Central memory CD8-positive, alpha-beta T cell (primary cell): Measurements from ENCODE around the gene PGD.
"Not testable (repeated sequence)": the region's sequence is repeated elsewhere in the genome, so short reads cannot be mapped to it uniquely, and the experiment has no call there.

Experiments used
- ATAC-seq: fragments of 150-1000 bp; cut with Tn5 transposase; replicated peaks from 2 replicates; pipeline ENCODE4 v1.10.0; 2022; ENCODE audit warnings: mild to moderate bottlenecking, moderate FRiP score, moderate number of reproducible peaks; ENCODE audit not compliant: poor library complexity, severe bottlenecking; ENCODE audit errors: extremely low read depth
- DNase-seq, 2 donors: peaks; one replicate each; pipeline ENCODE4 v3.0.0; 2021; ENCODE audit warnings: low spot score in 2 of 2
- H3K27ac Mint-ChIP-seq: one replicate; pipeline ENCODE4 v1.8.0; 2022; ENCODE audit warnings: low read depth, mild to moderate bottlenecking, moderate library complexity, mixed read lengths
- H3K27me3 Mint-ChIP-seq: one replicate; pipeline ENCODE4 v1.8.0; 2022; ENCODE audit warnings: mixed read lengths
- H3K36me3 Mint-ChIP-seq: one replicate; pipeline ENCODE4 v1.8.0; 2022; ENCODE audit warnings: mild to moderate bottlenecking, moderate library complexity, mixed read lengths; ENCODE audit not compliant: insufficient read depth
- H3K4me1 Mint-ChIP-seq: one replicate; pipeline ENCODE4 v1.8.0; 2022; ENCODE audit warnings: mixed read lengths
- H3K4me3 Mint-ChIP-seq: one replicate; pipeline ENCODE4 v1.8.0; 2022; ENCODE audit warnings: mild to moderate bottlenecking, moderate library complexity, mixed read lengths
- H3K9me3 Mint-ChIP-seq: one replicate; pipeline ENCODE4 v1.8.0; 2022; ENCODE audit warnings: mixed read lengths

PGD gene

GRCh38 chr1:10398734-10399443 is at the start of gene PGD:
TSS of gene PGD (plus strand) at chr1:10399064. CDS start at chr1:10399118, 54 bp downstream.
- ATAC-seq = peak; percentile 99
- peak; percentile 91 to 94 for DNase-seq
- Mint-ChIP-seq H3K27ac (peak within 1 kb of the TSS; percentile 61), H3K4me1 (peaks cover 11% of the 10 kb centered on the region), H3K9me3 (no peaks in the 10 kb centered on the region), H3K36me3 (peaks cover 18% of the 10 kb centered on the region), H3K27me3 (no peaks in the 10 kb centered on the region), H3K4me3 (peak within 1 kb of the TSS; percentile 90)

GRCh38 chr1:10353282-10353681 is 45.6 kb upstream of the PGD start:
- Mint-ChIP-seq H3K4me1 (no peaks in the 10 kb centered on the region), H3K36me3 (peaks cover 27% of the 10 kb centered on the region), H3K9me3 (no peaks in the 10 kb centered on the region), H3K27ac (no peak overlapping the region), H3K27me3 (no peaks in the 10 kb centered on the region), H3K4me3 (no peak overlapping the region)
- ATAC-seq (no peak), DNase-seq (no peak)

- Mint-ChIP-seq H3K9me3 (no peaks in the 10 kb centered on the region), H3K27me3 (no peaks in the 10 kb centered on the region), H3K36me3 (peaks cover 28% of the 10 kb centered on the region), H3K27ac (no peak overlapping the region), H3K4me1 (no peaks in the 10 kb centered on the region), H3K4me3 (no peak overlapping the region)
- ATAC-seq (no peak), DNase-seq (no peak)
These were observed 45.2 kb upstream of the PGD start for GRCh38 chr1:10353693-10354092.

- H3K4me3 Mint-ChIP-seq = no peak overlapping the region
- H3K27me3 Mint-ChIP-seq = no peaks in the 10 kb centered on the region
- H3K9me3 Mint-ChIP-seq = no peaks in the 10 kb centered on the region
- H3K27ac Mint-ChIP-seq = no peak overlapping the region
- ATAC-seq (no peak), DNase-seq (no peak)
- H3K4me1 Mint-ChIP-seq = no peaks in the 10 kb centered on the region
- H3K36me3 Mint-ChIP-seq = peaks cover 17% of the 10 kb centered on the region
These were observed 38.8 kb upstream of the PGD start for GRCh38 chr1:10360045-10360444.

- no peak overlapping the region for H3K4me3 Mint-ChIP-seq
- ATAC-seq (no peak), DNase-seq (no peak)
- H3K27me3 Mint-ChIP-seq = no peaks in the 10 kb centered on the region
- no peaks in the 10 kb centered on the region for H3K9me3 Mint-ChIP-seq
- H3K36me3 Mint-ChIP-seq = peaks cover 19% of the 10 kb centered on the region
- H3K4me1 Mint-ChIP-seq = no peaks in the 10 kb centered on the region
- no peak overlapping the region for H3K27ac Mint-ChIP-seq
These were observed 37.3 kb upstream of the PGD start for GRCh38 chr1:10361515-10361914.

- Mint-ChIP-seq H3K27me3 (no peaks in the 10 kb centered on the region), H3K4me3 (no peak overlapping the region), H3K4me1 (no peaks in the 10 kb centered on the region), H3K36me3 (peaks cover 18% of the 10 kb centered on the region), H3K9me3 (no peaks in the 10 kb centered on the region), H3K27ac (no peak overlapping the region)
- no peak for DNase-seq
- no peak for ATAC-seq
These were observed 30.7 kb upstream of the PGD start for GRCh38 chr1:10368194-10368593.

GRCh38 chr1:10374442-10374860 is 24.4 kb upstream of the PGD start:
- DNase-seq (no peak), ATAC-seq (no peak)
- Mint-ChIP-seq H3K27ac (no peak overlapping the region), H3K36me3 (peaks cover 16% of the 10 kb centered on the region), H3K9me3 (no peaks in the 10 kb centered on the region), H3K4me1 (no peaks in the 10 kb centered on the region), H3K4me3 (no peak overlapping the region), H3K27me3 (no peaks in the 10 kb centered on the region)

- not testable (repeated sequence) for ATAC-seq, DNase-seq
These were observed 21.4 kb upstream of the PGD start for GRCh38 chr1:10377365-10378029.

GRCh38 chr1:10378081-10378841 is 20.6 kb upstream of the PGD start:
- ATAC-seq (no peak), DNase-seq (no peak)
- H3K36me3 Mint-ChIP-seq = peaks cover 15% of the 10 kb centered on the region
- no peaks in the 10 kb centered on the region for H3K4me1 Mint-ChIP-seq
- no peaks in the 10 kb centered on the region for H3K27me3 Mint-ChIP-seq
- H3K9me3 Mint-ChIP-seq = no peaks in the 10 kb centered on the region
- no peak overlapping the region for H3K4me3 Mint-ChIP-seq
- peak overlapping the region; percentile 32 for H3K27ac Mint-ChIP-seq

More at GRCh38 chr1:10377365-10378029, 21.4 kb upstream of the PGD start:
- not testable (repeated sequence) for H3K27ac Mint-ChIP-seq, H3K4me3 Mint-ChIP-seq, H3K4me1 Mint-ChIP-seq, H3K9me3 Mint-ChIP-seq, H3K27me3 Mint-ChIP-seq
- peaks cover 15% of the 10 kb centered on the region for H3K36me3 Mint-ChIP-seq

GRCh38 chr1:10379101-10379620 is 19.7 kb upstream of the PGD start:
- Mint-ChIP-seq H3K4me3 (no peak overlapping the region), H3K27ac (peak overlapping the region; percentile 32), H3K4me1 (no peaks in the 10 kb centered on the region), H3K27me3 (no peaks in the 10 kb centered on the region), H3K36me3 (peaks cover 12% of the 10 kb centered on the region), H3K9me3 (no peaks in the 10 kb centered on the region)
- ATAC-seq = no peak
- no peak for DNase-seq

- H3K4me3 Mint-ChIP-seq = no peak overlapping the region
- H3K4me1 Mint-ChIP-seq = no peaks in the 10 kb centered on the region
- no peak for ATAC-seq
- H3K36me3 Mint-ChIP-seq = peaks cover 12% of the 10 kb centered on the region
- no peaks in the 10 kb centered on the region for H3K27me3 Mint-ChIP-seq
- DNase-seq = no peak
- H3K9me3 Mint-ChIP-seq = no peaks in the 10 kb centered on the region
- H3K27ac Mint-ChIP-seq = no peak overlapping the region
These were observed 19.2 kb upstream of the PGD start for GRCh38 chr1:10379676-10380075.

GRCh38 chr1:10380594-10381275 is 18.1 kb upstream of the PGD start:
- Mint-ChIP-seq H3K4me3 (no peak overlapping the region), H3K4me1 (no peaks in the 10 kb centered on the region), H3K27ac (no peak overlapping the region), H3K9me3 (no peaks in the 10 kb centered on the region), H3K27me3 (no peaks in the 10 kb centered on the region), H3K36me3 (peaks cover 8% of the 10 kb centered on the region)
- DNase-seq = no peak
- ATAC-seq = no peak
